ENCODE results near the gene SLC27A3.

DNA sequence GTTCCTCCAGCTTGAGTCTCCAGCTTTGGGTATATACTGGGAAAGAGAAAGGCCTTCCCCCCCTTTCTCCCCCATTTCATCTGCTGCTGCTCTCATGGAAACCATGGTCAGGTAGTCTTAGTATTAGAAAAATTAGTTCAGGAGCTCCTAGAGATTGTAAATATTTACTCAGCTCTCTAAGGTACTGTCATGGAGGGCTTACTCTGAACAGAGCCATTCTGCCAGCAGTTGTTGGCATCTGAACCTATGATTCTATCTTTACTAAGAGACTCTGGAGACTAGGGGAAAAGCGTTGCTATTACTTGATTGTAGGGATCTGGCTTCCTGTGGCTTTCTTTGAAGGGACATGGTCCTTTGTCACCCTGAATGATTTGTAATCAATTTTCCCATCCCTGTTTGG is 41.2 kb upstream of the SLC27A3 start:
- TF ChIP-seq SIX5 (IDR thresholded peaks at IDR 0.05; ENCODE audit: low read depth, low read length, severe bottlenecking) = no peak
- no peak for TF ChIP-seq POLR2A (IDR thresholded peaks at IDR 0.05; ENCODE audit: low read depth, low read length)

Measured in GM12878 (cell line).